ENCODE measurements around the gene FBXO38.

Gene FBXO38

GRCh38 chr5:148491015-148491792 lies 107.4 kb downstream of the FBXO38 start:
- Histone ChIP-seq H3K4me1 (ENCODE audit: control insufficient read depth in 1 of 2, insufficient read depth in 1 of 2, low read depth in 1 of 2, low read length in 1 of 2) (no peaks in the 10 kb centered on the region), H3K36me3 (no peaks in the 10 kb centered on the region), H3K27me3 (peaks cover 16% of the 10 kb centered on the region), H3K9me3 (no peaks in the 10 kb centered on the region), H3K4me3 (ENCODE audit: low read depth in 1 of 2, low read length in 1 of 2) (no peak overlapping the region), H3K27ac (no peak overlapping the region)
- no peak for TF ChIP-seq CTCF (IDR thresholded peaks at IDR 0.05)

GRCh38 chr5:148491793-148492184 lies 108.0 kb downstream of the FBXO38 start:
- no peak overlapping the region for H3K4me3 ChIP-seq (ENCODE audit: low read depth in 1 of 2, low read length in 1 of 2)
- no peaks in the 10 kb centered on the region for H3K9me3 ChIP-seq
- no peaks in the 10 kb centered on the region for H3K4me1 ChIP-seq (ENCODE audit: control insufficient read depth in 1 of 2, insufficient read depth in 1 of 2, low read depth in 1 of 2, low read length in 1 of 2)
- no peaks in the 10 kb centered on the region for H3K36me3 ChIP-seq
- no peak for TF ChIP-seq CTCF (IDR thresholded peaks at IDR 0.05)
- peaks cover 13% of the 10 kb centered on the region for H3K27me3 ChIP-seq
- H3K27ac ChIP-seq = no peak overlapping the region

- H3K27ac ChIP-seq = no peak overlapping the region
- no peaks in the 10 kb centered on the region for H3K9me3 ChIP-seq
- peaks cover 13% of the 10 kb centered on the region for H3K27me3 ChIP-seq
- TF ChIP-seq CTCF (IDR thresholded peaks at IDR 0.05) = no peak
- no peak overlapping the region for H3K4me3 ChIP-seq (ENCODE audit: low read depth in 1 of 2, low read length in 1 of 2)
- H3K4me1 ChIP-seq (ENCODE audit: control insufficient read depth in 1 of 2, insufficient read depth in 1 of 2, low read depth in 1 of 2, low read length in 1 of 2) = no peaks in the 10 kb centered on the region
- no peaks in the 10 kb centered on the region for H3K36me3 ChIP-seq
Observed at GRCh38 chr5:148492351-148492750, 108.6 kb downstream of the FBXO38 start.

Data from neutrophil (primary cell).